ENCODE data around the gene CD200R1L.

DNA sequence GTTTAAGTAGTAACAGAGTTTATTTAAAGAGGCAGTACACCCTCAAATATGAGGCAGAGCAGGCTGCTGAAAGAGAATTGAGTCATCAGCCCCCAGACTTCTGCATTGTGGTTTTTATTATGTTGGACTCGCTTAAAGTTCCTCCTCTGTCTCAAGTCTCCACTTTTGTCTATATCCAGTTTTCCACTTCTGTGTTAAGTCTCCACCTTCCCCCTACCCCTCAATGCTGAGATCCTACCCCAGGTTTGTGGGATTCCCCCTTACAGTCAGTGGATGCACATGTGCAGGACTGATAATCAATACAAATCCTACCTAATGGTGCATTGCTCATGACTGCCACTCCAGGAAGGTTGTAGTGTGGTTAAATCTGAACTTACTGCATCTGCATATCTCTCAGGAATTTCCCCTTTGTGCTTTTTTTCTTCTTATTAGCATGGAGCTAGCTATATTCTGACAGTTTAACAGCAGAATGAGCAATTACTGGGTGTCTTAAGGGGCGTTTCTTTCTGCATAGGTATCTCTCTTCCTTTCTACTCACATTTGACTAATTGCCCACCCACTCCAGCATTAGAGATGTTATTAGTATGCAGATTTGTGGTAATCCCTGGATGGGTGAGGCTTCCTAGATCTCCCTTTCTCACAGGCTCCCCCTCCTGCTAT is 11.9 kb upstream of the CD200R1L start:
- TF ChIP-seq CTCF (IDR thresholded peaks at IDR 0.05 in 4 of 5, conservative IDR thresholded peaks at IDR 0.05 in 1 of 5), result no peak
- no peak for TF ChIP-seq POLR2A (IDR thresholded peaks at IDR 0.05)
